WTC11 (cell line): ENCODE data around the gene IRF3.

ENCODE experiments used
- JUN ChIP-seq: sonication (generic); formaldehyde crosslinking; IDR thresholded peaks from 2 replicates; pipeline ENCODE4 v1.8.0; 2023; ENCODE audit warnings: mild to moderate bottlenecking, missing genetic modification reagents
- MAX ChIP-seq: sonication (generic); formaldehyde crosslinking; IDR thresholded peaks from 2 replicates; pipeline ENCODE4 v1.8.0; 2022; ENCODE audit warnings: mild to moderate bottlenecking, missing genetic modification reagents
- RORB ChIP-seq: fragments of 250-450 bp; sonication (Bioruptor Pico); IDR thresholded peaks from 2 replicates; pipeline ENCODE4 v1.9.0; 2021; ENCODE audit warnings: mild to moderate bottlenecking
- SOX15 ChIP-seq: fragments of 250-450 bp; sonication (Bioruptor Pico); IDR thresholded peaks from 2 replicates; pipeline ENCODE4 v1.9.0; 2021; ENCODE audit warnings: mild to moderate bottlenecking
- TF ChIP-seq, protein P1 (sequence below): fragments of 200-600 bp; IDR thresholded peaks from 2 replicates; pipeline ENCODE4 v1.8.0; 2022; ENCODE audit warnings: antibody characterized with exemption

DNA sequence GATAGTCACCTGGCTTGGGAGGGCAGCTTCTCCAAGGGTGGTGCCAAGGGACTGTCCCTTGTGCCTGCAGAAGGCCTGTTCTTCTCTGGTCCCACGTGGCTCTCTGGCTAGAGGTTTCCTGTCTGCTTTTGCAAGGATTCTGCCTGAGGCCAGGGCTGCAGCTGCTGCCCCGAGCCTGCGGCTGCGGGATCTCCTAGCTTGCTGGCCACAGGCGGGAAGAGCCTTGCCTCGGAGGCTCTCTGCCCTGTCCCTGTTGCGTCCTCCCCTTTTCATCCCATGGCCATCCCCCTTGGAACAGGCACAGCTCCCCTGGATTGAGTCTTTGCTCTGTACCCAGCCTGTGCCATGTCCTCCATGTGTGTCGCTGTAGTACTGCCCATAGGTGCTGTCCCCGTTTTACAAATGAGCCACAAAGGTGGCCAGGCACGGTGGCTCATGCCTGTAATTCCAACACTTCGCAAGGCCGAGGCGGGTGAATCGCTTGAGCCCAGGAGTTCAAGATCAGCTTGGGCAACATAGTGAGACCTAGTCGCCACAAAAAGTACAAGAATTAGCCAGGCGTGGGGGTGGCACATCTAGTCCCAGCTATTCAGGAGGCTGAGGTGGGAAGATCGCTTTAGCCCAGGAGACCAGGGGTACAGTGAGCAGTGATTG is 9.1 kb downstream of the IRF3 start:
- TF ChIP-seq RORB (CRISPR knock-in tag) = no peak
- TF ChIP-seq JUN (CRISPR knock-in tag) = no peak
- no peak for TF ChIP-seq MAX (CRISPR knock-in tag)
- no peak for TF ChIP-seq SOX15 (CRISPR knock-in tag)
- TF ChIP-seq, protein P1, sequence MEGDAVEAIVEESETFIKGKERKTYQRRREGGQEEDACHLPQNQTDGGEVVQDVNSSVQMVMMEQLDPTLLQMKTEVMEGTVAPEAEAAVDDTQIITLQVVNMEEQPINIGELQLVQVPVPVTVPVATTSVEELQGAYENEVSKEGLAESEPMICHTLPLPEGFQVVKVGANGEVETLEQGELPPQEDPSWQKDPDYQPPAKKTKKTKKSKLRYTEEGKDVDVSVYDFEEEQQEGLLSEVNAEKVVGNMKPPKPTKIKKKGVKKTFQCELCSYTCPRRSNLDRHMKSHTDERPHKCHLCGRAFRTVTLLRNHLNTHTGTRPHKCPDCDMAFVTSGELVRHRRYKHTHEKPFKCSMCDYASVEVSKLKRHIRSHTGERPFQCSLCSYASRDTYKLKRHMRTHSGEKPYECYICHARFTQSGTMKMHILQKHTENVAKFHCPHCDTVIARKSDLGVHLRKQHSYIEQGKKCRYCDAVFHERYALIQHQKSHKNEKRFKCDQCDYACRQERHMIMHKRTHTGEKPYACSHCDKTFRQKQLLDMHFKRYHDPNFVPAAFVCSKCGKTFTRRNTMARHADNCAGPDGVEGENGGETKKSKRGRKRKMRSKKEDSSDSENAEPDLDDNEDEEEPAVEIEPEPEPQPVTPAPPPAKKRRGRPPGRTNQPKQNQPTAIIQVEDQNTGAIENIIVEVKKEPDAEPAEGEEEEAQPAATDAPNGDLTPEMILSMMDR = no peak
